Activated T-helper 1 cell treated with anti-CD3 and anti-CD28 coated beads, Interleukin-12 subunit alpha, Interleukin-12 subunit beta, Interleukin-2, Interleukin-4 antibody, amounts not matched to agents 30 ng/mL and 10 ng/mL and 1 ng/mL, durations not matched to agents 14 hours and 24 hours and 36 hours (primary cell): ENCODE measurements around the gene CNGA1. TPM values are rescaled to one million over a fixed set of nuclear protein-coding genes. Genes with fewer than 3 reads are reported as not detected.
A peak's percentile ranks its signal among the peaks of the same experiment; 100 is the strongest.

Experiments
- DNase-seq: peaks from one replicate; pipeline ENCODE4 v3.0.0; 2021; ENCODE audit warnings: low spot score
- H3K27ac Mint-ChIP-seq: one replicate; pipeline ENCODE4 v1.8.0; 2021; ENCODE audit warnings: mild to moderate bottlenecking, mixed read lengths
- H3K27me3 Mint-ChIP-seq: one replicate; pipeline ENCODE4 v1.8.0; 2022; ENCODE audit warnings: mild to moderate bottlenecking, moderate library complexity, mixed read lengths; ENCODE audit not compliant: insufficient read depth
- H3K36me3 Mint-ChIP-seq: one replicate; pipeline ENCODE4 v1.8.0; 2021; ENCODE audit warnings: low read depth, mixed read lengths
- H3K4me1 Mint-ChIP-seq: one replicate; pipeline ENCODE4 v1.8.0; 2021; ENCODE audit warnings: low read depth, mixed read lengths
- H3K4me3 Mint-ChIP-seq: one replicate; pipeline ENCODE4 v1.8.0; 2021; ENCODE audit warnings: mild to moderate bottlenecking, moderate library complexity, mixed read lengths
- H3K9me3 Mint-ChIP-seq: one replicate; pipeline ENCODE4 v1.8.0; 2021; ENCODE audit warnings: mixed read lengths
- intact Hi-C: fragments of 100-400 bp; cut with micrococcal nuclease; formaldehyde crosslinking; loops from one replicate; pipeline ENCODE4 v1.15.1; 2024
- total RNA-seq: library from RNA; stranded (reverse); gene quantifications from 2 replicates; pipeline ENCODE4 v1.2.3, GENCODE V29; 2022

CNGA1 gene
- total RNA-seq, 1 donor from 2014 or later: not detected

DNA sequence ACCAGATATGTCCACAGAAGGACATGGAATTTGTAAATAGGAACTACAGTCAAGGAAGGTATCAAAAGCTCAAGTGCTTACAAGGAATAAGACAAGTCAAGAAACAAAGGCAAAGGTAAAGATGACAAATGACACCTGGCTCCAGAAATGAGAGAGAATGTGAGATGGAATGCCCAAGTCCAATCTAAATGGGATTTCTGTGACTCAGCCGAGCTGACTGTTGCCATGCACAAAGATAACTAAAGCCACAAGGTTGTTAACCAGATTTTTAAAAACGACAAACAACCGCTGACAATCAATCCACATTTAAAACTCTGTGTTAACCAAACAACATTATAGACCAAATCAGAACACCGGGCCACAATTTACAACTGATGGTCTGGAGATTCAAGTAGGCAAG is 103.2 kb downstream of the CNGA1 start:
- Mint-ChIP-seq H3K36me3 (peaks cover 17% of the 10 kb centered on the region), H3K27ac (peak overlapping the region; percentile 95)

DNA sequence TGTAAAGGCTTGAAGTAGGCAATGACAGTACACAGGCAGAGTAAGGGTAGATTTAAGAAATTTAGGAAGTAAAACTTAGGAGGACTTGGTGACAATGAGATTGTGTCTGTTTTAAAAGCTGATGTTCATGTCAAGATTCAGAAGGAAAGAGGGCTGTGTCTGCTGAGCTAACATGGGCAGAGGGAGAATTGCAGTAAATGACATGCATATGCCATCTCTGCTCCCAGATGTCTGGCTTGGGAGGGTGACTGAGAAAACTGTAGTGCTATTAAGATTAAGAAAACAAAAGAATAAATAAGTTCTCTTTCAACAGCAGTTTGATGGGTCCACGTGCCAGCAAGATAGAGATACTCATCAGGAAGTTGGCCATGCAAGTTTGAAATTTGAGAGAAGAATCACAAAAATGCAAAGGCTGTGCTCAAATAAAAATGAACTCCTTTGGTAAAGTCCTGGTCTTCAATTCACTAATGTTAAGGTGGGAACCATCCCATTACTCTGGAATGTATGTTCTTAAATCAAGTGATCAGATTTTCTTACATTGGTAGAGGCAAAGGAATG is 109.3 kb downstream of the CNGA1 start:
- intact Hi-C loops: no loop called here
- no peak overlapping the region for H3K27ac Mint-ChIP-seq
- H3K27me3 Mint-ChIP-seq: no peaks in the 10 kb centered on the region
- H3K9me3 Mint-ChIP-seq: no peaks in the 10 kb centered on the region
- H3K4me1 Mint-ChIP-seq: peaks cover 18% of the 10 kb centered on the region
- peaks cover 26% of the 10 kb centered on the region for H3K36me3 Mint-ChIP-seq
- DNase-seq: no peak
- no peak overlapping the region for H3K4me3 Mint-ChIP-seq

More for the DNA sequence above, 103.2 kb downstream of the CNGA1 start:
- intact Hi-C loops: loop anchor here (5.0 to 10.0 kb wide), 5 partner anchors 76 to 919 kb away; partner anchors contain the start of genes CORIN, FRYL and OCIAD1
- Mint-ChIP-seq H3K4me1 (peaks cover 33% of the 10 kb centered on the region), H3K27me3 (no peaks in the 10 kb centered on the region), H3K9me3 (peaks cover under 1% of the 10 kb centered on the region), H3K4me3 (peak overlapping the region; percentile 90)
- no peak for DNase-seq

DNA sequence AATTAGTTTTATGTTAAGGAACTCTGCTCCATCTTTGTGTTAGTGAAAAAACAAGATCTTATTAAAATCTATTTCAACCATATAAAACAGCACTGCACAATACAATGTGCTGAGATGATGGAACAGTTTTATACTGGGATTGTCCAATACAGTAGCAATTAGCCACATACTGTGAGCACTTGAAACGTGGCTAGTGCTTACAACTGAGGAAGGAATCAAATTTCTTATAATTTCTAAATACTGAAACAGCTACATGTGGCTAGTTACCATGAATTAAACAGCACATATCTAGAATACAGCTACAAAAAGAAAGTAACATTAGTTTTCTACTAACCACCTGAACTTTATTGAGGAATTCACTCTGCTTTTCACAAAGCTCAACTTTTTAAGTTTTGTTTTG is 116.8 kb downstream of the CNGA1 start:
- H3K27ac Mint-ChIP-seq: no peak overlapping the region
- intact Hi-C loops: no loop called here
- H3K4me1 Mint-ChIP-seq: no peaks in the 10 kb centered on the region
- peaks cover 29% of the 10 kb centered on the region for H3K36me3 Mint-ChIP-seq
- no peaks in the 10 kb centered on the region for H3K9me3 Mint-ChIP-seq
- H3K27me3 Mint-ChIP-seq: no peaks in the 10 kb centered on the region
- DNase-seq: no peak
- H3K4me3 Mint-ChIP-seq: no peak overlapping the region

DNA sequence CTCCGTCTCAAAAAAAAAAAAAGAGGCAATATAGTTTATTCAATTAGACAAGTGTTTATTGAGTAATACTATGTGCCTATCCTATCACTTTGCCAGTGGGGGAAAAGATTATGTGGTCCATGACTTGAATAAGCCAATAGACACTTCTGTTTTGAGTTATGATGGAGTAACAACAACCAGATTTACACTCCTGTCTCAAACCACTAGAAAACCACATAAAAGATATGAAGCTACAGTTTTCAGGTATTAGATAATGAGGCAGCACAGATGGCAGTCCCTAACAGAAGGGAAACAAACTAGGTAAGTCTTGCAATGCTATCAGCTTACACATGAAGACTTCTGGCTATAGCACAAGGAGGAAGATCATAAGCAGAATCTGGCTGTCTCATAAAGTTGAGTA is 124.6 kb downstream of the CNGA1 start:
- peaks cover 6% of the 10 kb centered on the region for H3K4me1 Mint-ChIP-seq
- peak overlapping the region; percentile 42 for H3K27ac Mint-ChIP-seq
- DNase-seq: no peak
- no peaks in the 10 kb centered on the region for H3K27me3 Mint-ChIP-seq
- no peak overlapping the region for H3K4me3 Mint-ChIP-seq
- H3K9me3 Mint-ChIP-seq: no peaks in the 10 kb centered on the region
- intact Hi-C loops: loop anchor here (2.0 kb wide), 1 partner anchor 17 kb away; no protein-coding TSS in a partner anchor
- H3K36me3 Mint-ChIP-seq: peaks cover 35% of the 10 kb centered on the region

Other genes starting within 250 kb of the CNGA1 start
- not detected in 2 replicates for gene CORIN, start 178.6 kb downstream of the CNGA1 start, total RNA-seq
- 13.1 and 16.5 TPM in 2 replicates for gene NFXL1, start 102.1 kb downstream of the CNGA1 start, total RNA-seq
- 2.0 and 2.5 TPM in 2 replicates for gene NIPAL1, start 91 bp upstream of the CNGA1 start, total RNA-seq
- gene TXK, start 117.6 kb upstream of the CNGA1 start, total RNA-seq: 12.5 and 12.7 TPM in 2 replicates